Measurements from ENCODE around the gene PANK4.

Gene PANK4

DNA sequence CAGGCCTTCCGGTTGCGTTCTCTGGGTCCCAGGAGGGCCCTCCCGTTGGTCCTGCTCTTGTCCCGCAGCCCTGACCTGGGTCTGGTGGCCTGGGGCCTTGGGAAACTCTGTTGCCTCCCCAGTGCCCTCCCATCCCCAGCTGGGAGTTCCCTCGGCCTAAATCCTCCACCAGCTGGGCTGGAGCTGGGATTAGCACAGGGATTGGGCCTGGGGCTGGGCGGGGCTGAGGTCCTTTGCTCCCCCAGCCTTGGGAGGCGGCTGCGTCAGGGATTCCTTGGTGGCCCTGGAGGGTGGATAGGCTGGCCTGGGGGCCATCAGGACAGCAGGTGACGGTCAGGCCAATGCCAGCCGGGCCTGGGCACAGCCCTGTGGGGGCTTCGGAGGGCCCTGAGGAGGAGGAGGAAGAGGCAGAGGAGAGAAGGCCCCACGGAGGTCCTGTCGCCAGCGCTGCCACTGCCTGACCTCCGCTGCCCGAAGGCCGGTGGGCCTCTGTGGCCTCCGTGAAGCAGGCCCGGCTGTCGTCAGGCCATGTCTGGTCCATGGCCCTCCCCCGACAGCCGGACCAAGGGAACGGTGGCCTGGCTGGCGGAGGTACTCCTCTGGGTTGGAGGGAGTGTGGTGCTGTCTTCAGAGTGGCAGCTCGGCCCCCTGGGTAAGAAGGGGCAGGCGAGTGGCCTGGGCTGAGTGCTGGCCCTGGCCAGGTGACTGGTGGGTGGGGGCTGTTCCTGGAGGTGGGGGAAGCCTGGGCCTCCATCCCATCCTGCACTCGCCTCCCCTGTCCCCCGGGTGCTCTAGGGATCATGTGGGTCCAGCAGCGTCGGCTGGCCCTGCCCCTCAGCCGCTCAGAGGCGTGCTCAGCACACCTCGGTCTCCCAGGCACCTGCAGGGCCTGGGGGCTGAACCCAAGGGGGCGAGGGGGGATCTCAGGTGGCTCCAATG is 50.1 kb downstream of the PANK4 start, which contains the start of gene PLCH2:
Gene PLCH2, plus strand, starts transcription at position 229 of the 939 bp plus-strand sequence. Its CDS starts 300 bp downstream, at position 529.
- no peak for DNase-seq (ENCODE audit: low spot score)

GRCh38 chr1:2475571-2475970 is 50.8 kb downstream of the PANK4 start:
- no peak for DNase-seq (ENCODE audit: low spot score)

DNA sequence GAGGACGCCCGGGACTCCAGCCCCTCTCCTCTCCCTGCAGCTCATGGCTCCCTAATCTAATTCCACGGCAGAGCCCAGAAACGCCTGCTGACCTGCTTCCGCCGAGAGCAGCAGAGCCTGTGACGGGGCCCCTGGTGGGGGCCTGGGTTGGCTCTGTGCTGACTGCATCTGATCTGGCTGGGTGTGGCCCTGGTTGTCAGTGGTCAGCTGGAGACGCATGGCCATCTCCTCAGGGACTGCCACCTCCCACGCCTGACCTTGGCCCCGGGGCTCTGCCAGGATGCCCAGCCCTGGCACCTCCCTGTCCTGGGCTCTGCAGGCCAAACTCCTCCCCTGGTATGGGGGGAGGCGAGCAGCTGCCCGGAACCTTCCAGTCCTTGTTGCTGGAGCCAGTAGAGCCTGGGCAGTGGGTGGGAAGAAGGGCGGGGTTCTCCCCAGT is 51.4 kb downstream of the PANK4 start:
- DNase-seq (ENCODE audit: low spot score) = no peak

- DNase-seq (ENCODE audit: low spot score) = no peak
These were observed 52.1 kb downstream of the PANK4 start for GRCh38 chr1:2474104-2474844.

- no peak for DNase-seq (ENCODE audit: low spot score)
These were observed 53.2 kb downstream of the PANK4 start for GRCh38 chr1:2473198-2473597.

GRCh38 chr1:2472561-2473177 is 53.7 kb downstream of the PANK4 start:
- no peak for DNase-seq (ENCODE audit: low spot score)

GRCh38 chr1:2472109-2472508 is 54.3 kb downstream of the PANK4 start:
- DNase-seq (ENCODE audit: low spot score) = no peak

- DNase-seq (ENCODE audit: low spot score) = no peak
These were observed 54.8 kb downstream of the PANK4 start for GRCh38 chr1:2471587-2472001.

- no peak for DNase-seq (ENCODE audit: low spot score)
These were observed 55.3 kb downstream of the PANK4 start for GRCh38 chr1:2471159-2471471.

DNA sequence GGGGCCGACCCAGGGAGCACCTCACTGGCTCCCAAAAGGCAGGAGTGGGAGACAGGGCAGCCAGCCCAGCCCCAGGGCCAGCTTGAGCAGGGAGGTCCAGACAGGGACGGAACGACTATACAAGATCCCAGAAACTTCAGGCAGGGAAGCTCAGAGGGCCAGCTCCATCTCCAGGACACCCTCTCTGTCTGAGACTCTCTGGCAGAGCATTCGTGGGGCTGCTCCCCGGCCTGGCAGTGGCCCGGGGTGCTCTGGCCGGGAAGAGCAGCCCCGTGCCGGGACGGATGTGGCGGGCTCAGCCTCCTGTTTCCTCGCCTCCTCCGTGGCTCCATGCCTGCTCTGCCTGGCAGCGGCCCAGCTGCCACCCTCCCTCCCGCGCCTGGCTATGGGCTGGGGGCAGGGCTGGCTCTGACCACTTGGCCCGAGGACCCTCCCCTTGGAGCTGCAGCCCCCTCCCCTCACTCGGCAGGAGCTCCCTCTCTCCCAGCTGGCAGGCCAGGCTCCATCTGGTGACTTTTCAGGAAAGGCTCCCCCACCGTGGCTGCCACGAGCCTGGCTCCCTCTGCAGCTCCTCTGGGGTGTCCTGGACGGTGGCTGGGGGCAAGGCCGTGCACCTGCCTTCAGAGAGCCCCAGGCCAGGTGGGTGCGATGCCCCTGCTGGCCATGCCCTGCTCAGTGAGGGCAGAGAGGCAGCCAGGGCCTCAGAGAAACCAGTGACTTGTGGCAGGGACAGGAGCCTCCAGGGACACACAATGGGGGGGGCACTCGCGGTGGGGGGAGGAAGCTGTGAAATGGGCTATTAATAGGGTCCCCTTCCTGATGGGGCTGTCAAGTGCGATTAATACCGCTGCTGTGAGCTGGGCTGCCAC is 55.9 kb downstream of the PANK4 start:
- DNase-seq (ENCODE audit: low spot score) = no peak

DNA sequence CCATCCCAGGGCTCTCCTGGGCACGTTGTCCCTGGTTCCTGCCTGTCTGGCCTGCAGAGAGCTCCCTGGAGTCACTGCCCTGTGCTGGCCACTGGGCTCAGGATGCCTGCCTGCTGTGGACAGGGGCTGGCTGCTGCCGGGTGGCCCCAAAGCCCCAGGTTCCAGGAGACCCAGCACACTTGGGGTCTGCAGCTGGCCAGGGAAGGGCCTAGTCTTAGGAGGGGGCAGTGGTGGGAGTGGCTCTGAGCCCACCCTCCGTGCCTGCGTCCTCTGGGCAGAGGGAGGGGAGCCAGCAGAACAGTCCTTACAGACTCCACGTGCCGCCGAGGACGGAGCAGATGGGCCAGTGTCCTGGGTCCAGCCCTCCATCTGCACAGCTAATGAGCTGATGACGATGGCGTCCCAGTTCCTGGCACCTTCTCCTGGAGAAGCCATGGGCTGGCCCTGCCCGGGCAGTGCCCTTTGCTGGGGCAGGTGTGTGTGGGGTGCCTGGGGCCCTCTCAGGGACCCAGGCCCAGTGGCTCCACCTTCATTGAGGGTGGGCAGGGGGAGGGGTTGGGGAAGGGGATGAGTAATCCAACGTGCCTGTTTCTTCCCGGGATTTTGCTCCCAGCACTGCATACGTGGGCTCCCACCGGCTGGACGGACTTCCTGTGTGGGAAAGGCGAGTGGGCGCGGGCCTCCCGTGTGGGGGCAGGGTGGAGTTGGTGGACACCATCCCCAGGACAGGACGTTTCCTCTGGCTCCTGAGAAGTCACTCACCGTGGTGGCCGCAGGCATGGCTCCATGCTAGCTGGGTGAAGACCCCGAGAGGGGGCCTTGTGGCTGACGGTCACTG is 57.1 kb downstream of the PANK4 start:
- DNase-seq (ENCODE audit: low spot score) = no peak

GRCh38 chr1:2468540-2468939 is 57.9 kb downstream of the PANK4 start:
- no peak for DNase-seq (ENCODE audit: low spot score)

GRCh38 chr1:2468041-2468472 is 58.3 kb downstream of the PANK4 start:
- DNase-seq (ENCODE audit: low spot score) = peak; percentile 24

DNA sequence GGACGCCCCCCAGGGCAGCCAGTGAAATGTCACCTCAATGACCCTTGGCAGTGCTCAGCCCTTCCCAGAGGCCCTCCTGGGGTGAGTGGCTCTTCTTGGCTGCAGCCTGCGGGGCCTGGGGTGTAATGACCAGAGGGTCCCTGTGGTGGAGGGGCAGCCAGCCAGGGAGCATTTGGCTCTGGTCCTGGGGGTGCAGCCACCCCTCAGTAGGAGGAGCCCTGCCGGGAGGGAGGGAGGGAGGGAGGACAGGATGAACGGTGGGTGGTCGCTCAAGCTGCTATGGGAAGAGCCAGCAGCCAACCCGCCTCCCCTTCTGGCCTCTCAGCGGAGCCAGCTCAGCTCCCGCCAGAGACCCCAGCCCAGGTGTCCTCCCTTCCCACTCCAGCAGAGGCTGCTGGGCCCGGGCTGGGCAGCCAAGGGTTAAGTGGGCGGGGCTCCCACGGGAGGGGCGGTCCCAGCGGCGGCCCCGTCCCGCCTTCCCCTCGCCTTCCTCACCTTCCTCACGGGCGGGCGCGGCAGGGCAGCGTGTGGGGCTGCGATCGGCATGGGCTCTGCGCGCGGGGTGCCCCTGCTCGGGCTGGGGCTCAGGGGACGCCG is 59.3 kb downstream of the PANK4 start:
- DNase-seq (ENCODE audit: low spot score) = peak; percentile 1

GRCh38 chr1:2466270-2466665 is 60.1 kb downstream of the PANK4 start:
- DNase-seq (ENCODE audit: low spot score) = no peak

DNA sequence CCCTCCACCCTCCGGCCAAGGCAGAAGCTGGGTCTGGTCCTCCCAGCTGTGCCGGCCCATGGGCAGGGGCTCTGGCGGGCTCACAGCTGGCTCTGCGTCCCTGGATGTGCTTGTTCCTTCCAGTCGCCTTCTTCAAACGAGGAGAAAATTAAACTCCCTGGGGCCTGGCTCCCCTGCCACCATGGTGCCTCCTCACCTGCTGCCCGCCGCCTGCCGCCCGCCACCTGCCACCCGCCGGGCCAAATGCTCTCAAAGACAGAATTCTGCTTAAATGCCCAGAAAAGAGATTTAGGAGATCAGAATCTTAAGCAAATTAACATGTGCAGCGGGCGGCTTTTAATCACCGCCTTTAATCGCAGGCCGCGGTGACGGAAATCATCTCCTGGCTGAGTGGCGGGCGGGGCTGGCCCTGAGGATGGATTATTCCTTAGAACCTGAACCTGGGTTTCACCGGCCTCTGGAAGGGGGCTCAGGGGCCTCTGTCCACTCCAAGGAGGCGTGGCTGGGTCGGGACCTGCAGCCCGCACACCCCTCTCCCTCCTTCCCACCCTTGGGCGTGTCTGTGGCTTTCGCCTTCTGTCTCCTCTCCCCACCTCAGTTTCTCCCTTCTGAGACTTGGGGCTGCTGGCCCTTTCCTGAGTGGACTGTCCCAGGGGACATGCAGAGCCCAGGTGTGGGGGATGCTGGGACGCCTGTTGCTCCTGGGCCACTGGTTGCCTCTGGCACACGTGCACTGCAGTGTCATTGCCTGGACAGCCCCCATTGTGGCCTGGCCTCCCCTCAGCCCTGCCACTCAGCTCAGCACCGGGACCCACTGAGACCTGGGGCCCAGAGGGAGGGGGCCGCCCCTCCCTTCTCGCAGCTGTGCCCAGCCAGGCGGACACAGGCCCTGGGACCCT is 60.8 kb downstream of the PANK4 start:
- no peak for DNase-seq (ENCODE audit: low spot score)

- no peak for DNase-seq (ENCODE audit: low spot score)
These were observed 63.0 kb downstream of the PANK4 start for GRCh38 chr1:2463396-2463795.

DNA sequence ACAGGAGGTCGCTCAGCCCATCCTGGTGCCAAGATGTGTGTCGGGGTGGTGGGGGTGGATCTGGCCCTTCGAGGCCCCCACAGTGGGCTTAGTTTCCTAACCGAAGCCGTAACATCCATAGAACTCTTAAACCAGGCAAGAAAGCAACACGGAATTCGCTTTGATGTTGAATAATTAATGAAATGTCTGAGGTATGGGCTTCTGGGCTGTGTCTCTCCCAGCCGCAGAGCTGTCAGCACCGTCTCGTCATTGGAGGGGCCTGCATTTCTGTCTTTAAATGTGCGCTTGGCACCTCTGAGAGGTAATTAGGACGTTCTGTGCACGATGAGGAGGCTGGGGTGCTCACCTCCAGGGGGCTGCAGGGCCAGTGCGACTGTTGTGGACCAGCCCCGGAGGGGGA is 63.6 kb downstream of the PANK4 start:
- no peak for DNase-seq (ENCODE audit: low spot score)

All from CD4-positive, alpha-beta T cell treated with Interleukin-2 at 100 ng/mL for 4 hours (primary cell).